ENCODE measurements around the gene RPL27.
"Not testable (repeated sequence)": the region's sequence is repeated elsewhere in the genome, so short reads cannot be mapped to it uniquely, and the experiment has no call there.

Gene RPL27

DNA sequence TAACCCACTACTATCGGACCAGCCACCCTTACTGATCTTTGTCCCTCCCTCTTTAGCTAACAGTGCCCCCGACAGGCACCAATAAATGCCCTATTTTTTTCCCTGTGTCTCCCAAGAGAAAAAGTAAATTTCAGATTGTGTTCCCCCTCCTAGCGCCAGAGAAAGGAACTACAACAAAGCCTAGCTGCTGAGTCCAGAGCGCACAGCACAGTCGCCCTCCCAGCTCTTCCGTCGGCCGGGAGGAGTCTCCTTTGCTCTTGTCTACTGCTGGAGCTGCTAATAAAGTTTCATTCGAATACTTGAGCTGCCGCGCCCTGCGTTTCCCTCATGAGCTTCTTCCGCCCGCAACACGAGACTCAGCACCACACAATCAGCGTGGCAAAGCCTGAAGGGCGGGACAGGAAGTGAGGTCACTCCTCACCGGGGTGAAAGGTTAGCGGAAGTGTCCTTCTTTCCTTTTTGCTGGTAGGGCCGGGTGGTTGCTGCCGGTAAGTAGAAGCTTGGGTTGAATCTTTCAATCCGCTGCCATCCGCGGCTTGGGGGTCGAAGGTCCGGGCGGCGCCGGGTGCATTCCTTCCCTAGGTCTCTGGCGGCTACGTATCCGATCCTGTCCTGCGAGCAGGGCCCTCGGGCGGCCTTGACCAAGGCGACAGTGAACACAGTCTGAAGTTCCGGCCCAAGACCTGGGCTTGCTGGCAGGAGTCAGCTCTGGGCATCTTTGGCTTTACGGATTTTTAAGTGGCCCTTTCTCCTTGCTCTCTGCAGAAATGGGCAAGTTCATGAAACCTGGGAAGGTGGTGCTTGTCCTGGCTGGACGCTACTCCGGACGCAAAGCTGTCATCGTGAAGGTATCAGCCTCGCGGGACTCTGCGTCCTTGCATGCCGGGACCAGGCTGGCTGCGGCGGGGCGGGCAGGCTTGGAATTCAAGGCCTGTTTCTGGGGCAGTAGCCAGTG lies at the start of gene RPL27:
Gene RPL27 (plus strand): TSS at position 436 of the 955 bp plus-strand sequence. CDS start 332 bp downstream, at position 768.
- peak; percentile 99 for DNase-seq

DNA sequence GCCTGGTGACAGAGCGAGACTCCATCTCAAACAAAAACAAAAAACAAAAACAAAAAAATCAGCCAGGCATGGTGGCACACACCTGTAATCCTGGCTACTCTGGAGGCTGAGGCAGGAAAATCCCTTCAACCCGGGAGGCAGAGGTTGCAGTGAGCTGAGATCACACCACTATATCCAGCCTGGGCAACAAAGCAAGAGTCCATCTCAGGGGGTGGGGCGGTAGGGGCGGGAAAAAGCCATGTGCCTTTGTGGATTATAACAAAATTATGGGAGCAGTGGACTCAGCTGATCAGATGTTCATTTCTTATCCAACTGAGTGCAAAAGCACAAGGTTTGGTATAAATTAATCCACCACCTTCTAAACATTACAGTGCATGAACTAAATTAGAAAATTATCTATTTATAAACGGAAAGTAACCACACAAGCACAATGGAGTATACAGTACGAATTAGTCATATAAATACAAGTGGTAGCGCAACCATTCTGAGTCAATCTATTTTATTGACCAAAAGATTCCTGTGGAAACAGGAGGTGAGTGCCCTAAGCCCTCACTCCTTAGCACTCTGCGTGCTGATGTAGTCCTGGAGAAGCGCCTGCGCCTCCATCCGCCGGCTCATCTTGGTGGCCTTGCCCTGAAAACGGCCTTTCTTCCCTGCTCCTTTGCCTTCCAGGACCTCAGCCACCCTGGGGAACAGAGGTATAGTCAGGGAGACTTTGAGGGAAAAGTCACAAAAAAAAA lies 48.0 kb upstream of the RPL27 start:
- no peak for DNase-seq

- no peak for DNase-seq
Measured at GRCh38 chr17:42953669-42954068, 44.5 kb upstream of the RPL27 start.

- peak; percentile 92 for DNase-seq
Measured at GRCh38 chr17:42964161-42964932, 33.9 kb upstream of the RPL27 start, which contains the start of gene AARSD1. AARSD1 (minus strand) TSS chr17:42964454; CDS start chr17:42964440, 14 bp downstream.

DNA sequence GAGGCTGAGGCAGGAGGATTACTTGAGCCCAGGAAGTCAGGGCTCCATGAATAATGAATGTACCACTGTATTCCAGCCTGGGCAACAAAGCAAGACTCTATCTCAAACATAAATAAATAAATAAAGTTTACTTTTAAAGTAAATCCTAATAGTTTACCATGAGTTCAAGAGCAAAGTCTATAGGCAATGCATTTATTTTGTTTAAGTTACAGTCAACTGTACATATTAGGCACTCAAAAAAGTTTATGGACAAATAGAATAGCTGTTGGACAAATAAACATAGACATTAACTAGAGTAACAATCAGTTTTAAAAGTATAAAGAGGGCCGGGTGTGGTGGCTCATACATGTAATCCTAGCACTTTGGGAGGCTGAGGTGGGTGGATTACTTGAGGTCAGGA lies 30.3 kb upstream of the RPL27 start:
- DNase-seq = no peak

- DNase-seq = no peak
Measured at GRCh38 chr17:42969001-42969581, 29.1 kb upstream of the RPL27 start.

GRCh38 chr17:42971589-42971988 lies 26.6 kb upstream of the RPL27 start:
- no peak for DNase-seq

DNA sequence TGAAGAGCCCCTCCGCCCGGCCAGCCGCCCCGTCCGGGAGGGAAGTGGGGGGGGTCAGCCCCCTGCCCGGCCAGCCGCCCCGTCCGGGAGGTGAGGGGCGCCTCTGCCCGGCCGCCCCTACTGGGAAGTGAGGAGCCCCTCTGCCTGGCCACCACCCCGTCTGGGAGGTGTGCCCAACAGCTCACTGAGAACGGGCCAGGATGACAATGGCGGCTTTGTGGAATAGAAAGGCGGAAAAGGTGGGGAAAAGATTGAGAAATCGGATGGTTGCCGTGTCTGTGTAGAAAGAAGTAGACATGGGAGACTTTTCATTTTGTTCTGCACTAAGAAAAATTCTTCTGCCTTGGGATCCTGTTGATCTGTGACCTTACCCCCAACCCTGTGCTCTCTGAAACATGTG lies 24.9 kb upstream of the RPL27 start:
- not testable (repeated sequence) for DNase-seq

DNA sequence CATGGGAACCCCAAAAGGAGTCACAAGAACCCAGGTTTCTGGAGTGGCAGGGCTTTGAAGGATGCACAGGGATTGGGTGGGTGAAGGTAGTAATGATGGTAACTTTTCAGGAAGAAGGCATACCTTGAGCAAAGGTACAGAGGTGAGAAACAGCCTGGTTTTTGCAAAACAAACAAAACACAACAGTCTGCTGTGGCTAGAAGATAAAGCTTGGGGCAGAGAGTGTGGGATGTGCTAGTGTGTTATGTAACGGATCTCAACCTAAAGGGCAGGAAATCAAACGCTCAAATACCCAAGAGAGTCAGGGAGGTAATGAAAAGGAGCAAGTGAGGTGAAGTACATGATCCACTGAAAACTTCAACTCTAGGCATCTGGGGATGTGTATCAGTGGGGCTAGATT lies 23.0 kb upstream of the RPL27 start:
- no peak for DNase-seq

DNA sequence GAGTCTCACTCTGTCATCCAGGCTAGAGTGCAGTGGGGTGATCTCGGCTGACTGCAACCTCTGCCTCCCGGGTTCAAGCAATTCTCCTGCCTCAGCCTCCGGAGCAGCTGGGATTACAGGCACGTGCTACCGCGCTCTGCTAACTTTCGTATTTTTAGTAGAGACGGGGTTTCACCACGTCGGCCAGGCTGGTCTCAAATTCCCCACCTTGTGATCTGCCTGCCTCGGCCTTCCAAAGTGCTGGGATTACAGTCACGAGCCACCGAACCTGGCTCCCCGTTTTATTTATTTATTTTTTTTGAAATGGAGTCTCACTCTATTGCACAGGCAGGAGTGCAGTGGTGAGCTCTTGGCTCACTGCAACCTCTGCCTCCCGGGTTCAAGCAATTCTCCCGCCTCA lies 22.5 kb upstream of the RPL27 start:
- DNase-seq = not testable (repeated sequence)

DNA sequence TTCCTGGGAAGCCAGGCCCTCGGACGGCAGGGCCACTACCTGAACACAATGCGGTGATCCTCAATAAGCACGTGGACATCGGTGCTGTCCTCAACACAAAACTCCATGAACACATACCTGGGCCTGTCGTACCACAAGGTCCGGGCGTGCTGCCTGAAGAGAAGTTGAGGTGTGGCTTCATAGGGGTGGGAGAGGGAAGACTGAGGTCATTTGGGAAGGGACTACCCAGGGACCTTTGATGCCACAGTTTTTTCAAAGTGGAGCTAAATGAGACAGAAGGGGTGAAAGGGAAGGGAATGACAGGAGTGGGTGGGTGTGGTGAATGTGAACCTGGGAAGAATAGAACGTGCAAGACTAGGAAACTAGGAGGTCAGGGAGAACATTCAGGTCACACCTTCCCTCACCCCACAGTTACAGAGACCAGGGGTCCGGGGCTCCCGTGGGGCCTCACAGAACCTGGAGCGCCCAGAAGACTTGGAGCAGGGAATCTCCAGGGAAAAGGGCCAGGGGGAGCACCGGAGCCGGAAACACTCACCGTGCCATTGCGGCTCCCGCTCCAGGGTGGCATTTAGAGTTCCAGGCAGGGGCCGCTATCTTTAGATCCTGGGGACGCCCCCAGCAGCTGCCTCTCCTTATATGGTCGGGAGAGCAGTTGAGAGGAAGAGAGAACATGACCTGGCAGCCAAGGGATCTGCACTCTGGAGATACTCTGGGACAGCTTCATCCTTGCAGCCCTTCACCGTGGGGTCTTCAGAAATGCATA lies 18.5 kb upstream of the RPL27 start, which contains the start of gene PTGES3L:
Gene PTGES3L (minus strand): TSS at position 570 of the 763 bp plus-strand sequence. CDS start 27 bp downstream, at position 543.
- peak; percentile 14 for DNase-seq

GRCh38 chr17:42980274-42980765 lies 17.9 kb upstream of the RPL27 start, which contains the start of gene RUNDC1:
RUNDC1 (plus strand) TSS chr17:42980565; CDS start chr17:42980577, 12 bp downstream.
- peak; percentile 88 for DNase-seq

GRCh38 chr17:42980766-42981397 lies 17.3 kb upstream of the RPL27 start:
- peak; percentile 44 for DNase-seq

DNA sequence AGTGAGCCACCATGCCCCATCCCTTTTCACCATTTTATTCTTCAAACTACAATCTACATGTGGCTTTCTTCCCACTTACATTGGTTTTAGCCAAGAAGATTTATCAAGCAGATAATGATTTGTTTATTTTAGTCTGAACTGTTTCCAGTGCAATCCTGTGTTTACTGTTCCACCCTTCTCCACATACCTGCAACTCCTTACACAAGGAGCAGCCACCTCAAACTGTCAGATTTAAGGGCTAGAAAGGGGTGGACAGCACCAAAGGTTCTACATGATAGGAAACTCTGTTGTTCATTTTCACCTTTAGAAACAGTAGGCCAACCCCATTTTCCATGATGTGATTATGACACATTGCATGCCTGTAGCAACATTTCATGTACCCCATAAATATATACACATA lies 16.0 kb upstream of the RPL27 start:
- no peak for DNase-seq

GRCh38 chr17:42985225-42985624 lies 13.0 kb upstream of the RPL27 start:
- peak; percentile 11 for DNase-seq

GRCh38 chr17:42989141-42989540 lies 9.1 kb upstream of the RPL27 start:
- DNase-seq = no peak

DNA sequence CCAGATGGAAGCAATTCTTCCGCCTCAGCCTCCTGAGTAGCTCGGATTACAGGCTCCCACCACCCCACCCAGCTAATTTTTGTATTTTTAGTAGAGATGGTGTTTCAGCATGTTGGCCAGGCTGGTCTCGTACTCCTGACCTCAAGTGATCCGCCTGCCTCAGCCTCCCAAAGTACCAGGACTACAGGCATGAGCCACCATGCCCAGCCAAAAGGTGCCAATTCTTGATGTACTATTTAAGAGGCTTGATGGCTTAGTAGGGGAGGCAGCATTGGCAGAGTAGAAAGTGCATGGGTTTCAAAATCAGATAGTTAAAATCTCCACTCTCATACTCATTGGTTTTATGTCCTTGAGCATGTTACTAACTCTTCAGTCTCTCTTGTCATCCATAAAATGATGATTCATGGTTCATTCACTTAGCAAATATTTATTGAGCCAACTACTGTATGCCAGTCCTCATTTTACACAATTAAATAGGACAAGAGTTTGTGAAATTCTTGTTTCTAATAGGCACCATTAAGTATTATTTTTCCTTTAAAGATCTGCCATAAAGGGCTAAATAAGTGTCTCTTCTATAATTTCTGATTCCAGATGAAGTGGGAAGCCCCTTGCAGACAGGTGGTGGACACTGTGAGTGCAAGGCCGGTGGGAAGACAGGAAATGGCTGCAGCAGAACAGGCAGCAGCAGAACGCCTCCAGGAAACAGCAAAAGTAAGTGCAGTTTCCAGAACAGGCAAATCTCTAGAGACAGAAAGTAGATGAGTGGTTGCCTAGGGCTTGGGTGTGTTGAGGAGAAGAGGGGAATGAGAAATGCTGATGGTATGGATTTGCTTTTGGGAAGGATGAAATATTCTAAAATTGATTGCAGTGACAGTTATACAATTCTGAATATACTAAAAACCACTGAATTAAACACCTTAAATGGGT lies 8.2 kb upstream of the RPL27 start:
- no peak for DNase-seq

GRCh38 chr17:42991471-42991870 lies 6.7 kb upstream of the RPL27 start:
- DNase-seq = no peak

- DNase-seq = no peak
Measured at GRCh38 chr17:42992872-42993271, 5.3 kb upstream of the RPL27 start.

DNA sequence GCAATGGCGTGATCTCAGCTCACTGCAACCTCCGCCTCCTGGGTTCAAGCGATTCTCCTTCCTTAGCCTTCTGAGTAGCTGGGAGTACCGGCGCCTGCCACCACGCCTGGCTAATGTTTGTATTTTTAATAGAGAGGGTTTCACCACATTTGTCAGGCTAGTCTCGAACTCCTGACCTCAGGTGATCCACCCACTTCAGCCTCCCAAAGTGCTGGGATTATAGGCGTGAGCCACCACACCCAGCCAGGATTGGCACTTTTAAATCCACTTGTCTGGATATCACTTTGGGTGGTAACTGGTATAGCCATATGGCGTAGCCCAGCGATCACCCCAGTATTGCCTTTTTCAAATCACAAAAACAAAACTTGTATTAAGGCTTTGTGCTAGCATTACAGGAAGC lies 4.3 kb upstream of the RPL27 start:
- not testable (repeated sequence) for DNase-seq
